NCI-H226 (cell line): ENCODE data around the gene PCP4.

Experiments
- DNase-seq: peaks from one replicate; pipeline ENCODE4 v3.0.0-alpha.2; 2015

Gene PCP4

GRCh38 chr21:39867198-39867650 is at the start of gene PCP4:
PCP4 (plus strand) TSS chr21:39867438; CDS start chr21:39867502, 64 bp downstream.
- no peak for DNase-seq

- DNase-seq: no peak
Measured at GRCh38 chr21:39818557-39818956, 48.7 kb upstream of the PCP4 start.

GRCh38 chr21:39822042-39822441 is 45.2 kb upstream of the PCP4 start:
- no peak for DNase-seq

- no peak for DNase-seq
Measured at GRCh38 chr21:39825250-39825649, 42.0 kb upstream of the PCP4 start.

- no peak for DNase-seq
Measured at GRCh38 chr21:39834543-39834942, 32.7 kb upstream of the PCP4 start.

- DNase-seq: no peak
Measured at GRCh38 chr21:39837861-39838359, 29.3 kb upstream of the PCP4 start.

GRCh38 chr21:39840373-39841097 is 26.7 kb upstream of the PCP4 start:
- no peak for DNase-seq

- DNase-seq: no peak
Measured at GRCh38 chr21:39842741-39843459, 24.3 kb upstream of the PCP4 start.

GRCh38 chr21:39843483-39843882 is 23.8 kb upstream of the PCP4 start:
- no peak for DNase-seq

- no peak for DNase-seq
Measured at GRCh38 chr21:39843916-39844315, 23.3 kb upstream of the PCP4 start.

- DNase-seq: no peak
Measured at GRCh38 chr21:39845571-39846130, 21.6 kb upstream of the PCP4 start.

- DNase-seq: no peak
Measured at GRCh38 chr21:39847877-39848276, 19.4 kb upstream of the PCP4 start.

- no peak for DNase-seq
Measured at GRCh38 chr21:39849014-39849655, 18.1 kb upstream of the PCP4 start.

- no peak for DNase-seq
Measured at GRCh38 chr21:39850333-39850732, 16.9 kb upstream of the PCP4 start.

GRCh38 chr21:39851002-39851618 is 16.1 kb upstream of the PCP4 start:
- DNase-seq: no peak

GRCh38 chr21:39852021-39852721 is 15.1 kb upstream of the PCP4 start:
- no peak for DNase-seq

GRCh38 chr21:39852726-39853500 is 14.3 kb upstream of the PCP4 start:
- DNase-seq: no peak

GRCh38 chr21:39854572-39854971 is 12.7 kb upstream of the PCP4 start:
- DNase-seq: no peak

GRCh38 chr21:39855595-39855994 is 11.6 kb upstream of the PCP4 start:
- DNase-seq: no peak

GRCh38 chr21:39860600-39860999 is 6.6 kb upstream of the PCP4 start:
- no peak for DNase-seq

- DNase-seq: no peak
Measured at GRCh38 chr21:39863111-39863510, 4.1 kb upstream of the PCP4 start.
